ENCODE results near the gene SLC5A6.

- TF ChIP-seq POLR2AphosphoS5 (IDR thresholded peaks at IDR 0.05; ENCODE audit: low read depth, low read length) (no peak), REST (IDR thresholded peaks at IDR 0.05; ENCODE audit: insufficient read depth in 1 of 2, low read depth in 2 of 2, low read length in 2 of 2) (no peak), FOXP2 (optimal IDR thresholded peaks at IDR 0.05; ENCODE audit: borderline replicate concordance, extremely low read depth, extremely low read length, insufficient read depth) (no peak), TAF1 (IDR thresholded peaks at IDR 0.05; ENCODE audit: borderline replicate concordance, insufficient read depth, low read length) (no peak), SIN3A (IDR thresholded peaks at IDR 0.05; ENCODE audit: borderline replicate concordance, insufficient read depth, low read length) (no peak)
These were observed 19.9 kb upstream of the SLC5A6 start for GRCh38 chr2:27231921-27232320.
